Suprapubic skin (tissue), 4 donors: Measurements from ENCODE around the gene SLC4A8. TPM values are rescaled to one million over a fixed set of nuclear protein-coding genes. Genes with fewer than 3 reads are reported as not detected.

Experiments
- DNase-seq, 2 donors: peaks; one replicate each; pipeline ENCODE4 v3.0.0-alpha.2; 2019; ENCODE audit warnings: low spot score in 2 of 2
- H3K27ac ChIP-seq: fragments of 200-600 bp; sonication (generic); one replicate; pipeline ENCODE4 v1.5.1; 2019
- H3K27me3 ChIP-seq: fragments of 200-600 bp; sonication (generic); one replicate; pipeline ENCODE4 v1.5.1; 2019
- H3K36me3 ChIP-seq: fragments of 200-600 bp; sonication (generic); one replicate; pipeline ENCODE4 v1.5.1; 2019
- H3K4me1 ChIP-seq: fragments of 200-600 bp; sonication (generic); one replicate; pipeline ENCODE4 v1.5.1; 2019
- H3K4me3 ChIP-seq: fragments of 200-600 bp; sonication (generic); one replicate; pipeline ENCODE4 v1.5.1; 2019; ENCODE audit warnings: mild to moderate bottlenecking
- H3K9me3 ChIP-seq: fragments of 200-600 bp; sonication (generic); one replicate; pipeline ENCODE4 v1.5.1; 2019
- CTCF ChIP-seq, 2 donors: fragments of 200-600 bp in 1 of 2; fragments of 450-650 bp in 1 of 2; sonication (generic) in 1 of 2; IDR thresholded peaks; one replicate each; pipeline ENCODE4 v1.5.1; 2016 to 2019; ENCODE audit warnings: antibody characterized with exemption in 2 of 2, mild to moderate bottlenecking in 1 of 2, moderate library complexity in 1 of 2
- EP300 ChIP-seq: sonication (generic); formaldehyde crosslinking; IDR thresholded peaks from one replicate; pipeline ENCODE4 v1.6.1; 2017; ENCODE audit warnings: antibody characterized with exemption
- POLR2A ChIP-seq, 2 donors: fragments of 450-650 bp; IDR thresholded peaks; one replicate each; pipeline ENCODE4 v1.6.1; 2017; ENCODE audit warnings: antibody characterized with exemption in 2 of 2, mild to moderate bottlenecking in 2 of 2, moderate library complexity in 2 of 2
- POLR2AphosphoS5 ChIP-seq, 3 donors: sonication (generic); formaldehyde crosslinking; IDR thresholded peaks; one replicate each; pipeline ENCODE4 v1.6.1; 2017; ENCODE audit warnings: antibody characterized with exemption in 3 of 3
- WGBS: methylation state at CpG from one replicate; pipeline ENCODE4 v1.1.5; 2018; 5-methylcytosine and 5-hydroxymethylcytosine counted together
- total RNA-seq, 4 donors: library from RNA; depleted of rRNA; stranded (reverse); fragments of >200 nt; gene quantifications; one replicate each; pipeline ENCODE4 v1.1.0, GENCODE V29; 2016

The SLC4A8 gene
- total RNA-seq, 4 donors from 2014 or later, result 1.1 to 2.2 TPM; not detected in 2

GRCh38 chr12:51381226-51382079 is 43.2 kb upstream of the SLC4A8 start:
- 45% methylated on average over 5 of the region's 5 CpGs for WGBS
- Histone ChIP-seq H3K9me3 (no peaks in the 10 kb centered on the region), H3K27me3 (no peaks in the 10 kb centered on the region), H3K27ac (no peak overlapping the region), H3K4me1 (peaks cover 5% of the 10 kb centered on the region), H3K36me3 (peaks cover 3% of the 10 kb centered on the region), H3K4me3 (no peak overlapping the region)
- DNase-seq, result no peak
- no peak for TF ChIP-seq EP300
- TF ChIP-seq CTCF (IDR thresholded peaks at IDR 0.05), result no peak
- no peak for TF ChIP-seq POLR2AphosphoS5 (IDR thresholded peaks at IDR 0.05)
- TF ChIP-seq POLR2A (IDR thresholded peaks at IDR 0.05), result no peak

GRCh38 chr12:51382173-51382572 is 42.5 kb upstream of the SLC4A8 start:
- Histone ChIP-seq H3K9me3 (no peaks in the 10 kb centered on the region), H3K36me3 (peaks cover 3% of the 10 kb centered on the region), H3K4me3 (no peak overlapping the region), H3K4me1 (peaks cover 5% of the 10 kb centered on the region), H3K27me3 (no peaks in the 10 kb centered on the region), H3K27ac (no peak overlapping the region)
- no peak for DNase-seq
- TF ChIP-seq EP300, result no peak
- TF ChIP-seq POLR2AphosphoS5 (IDR thresholded peaks at IDR 0.05), result no peak
- TF ChIP-seq CTCF (IDR thresholded peaks at IDR 0.05), result no peak
- no peak for TF ChIP-seq POLR2A (IDR thresholded peaks at IDR 0.05)
- WGBS, result 86% methylated on average over 7 of the region's 7 CpGs

GRCh38 chr12:51383269-51383905 is 41.2 kb upstream of the SLC4A8 start:
- TF ChIP-seq CTCF (IDR thresholded peaks at IDR 0.05), result no peak
- TF ChIP-seq POLR2A (IDR thresholded peaks at IDR 0.05), result no peak
- no peak for TF ChIP-seq EP300
- no peak for TF ChIP-seq POLR2AphosphoS5 (IDR thresholded peaks at IDR 0.05)
- DNase-seq, result no peak
- Histone ChIP-seq H3K36me3 (peaks cover 3% of the 10 kb centered on the region), H3K4me3 (no peak overlapping the region), H3K27ac (no peak overlapping the region), H3K9me3 (no peaks in the 10 kb centered on the region), H3K4me1 (peaks cover 13% of the 10 kb centered on the region), H3K27me3 (no peaks in the 10 kb centered on the region)
- 74% methylated on average over 6 of the region's 6 CpGs for WGBS

- TF ChIP-seq POLR2A (IDR thresholded peaks at IDR 0.05) (no peak), EP300 (no peak), POLR2AphosphoS5 (IDR thresholded peaks at IDR 0.05) (no peak), CTCF (IDR thresholded peaks at IDR 0.05) (no peak)
- WGBS, result 80% methylated on average over 4 of the region's 4 CpGs
- Histone ChIP-seq H3K9me3 (no peaks in the 10 kb centered on the region), H3K27me3 (peaks cover 2% of the 10 kb centered on the region), H3K4me3 (no peak overlapping the region), H3K36me3 (no peaks in the 10 kb centered on the region), H3K4me1 (peaks cover 31% of the 10 kb centered on the region), H3K27ac (no peak overlapping the region)
- no peak for DNase-seq
These were observed 38.3 kb upstream of the SLC4A8 start for GRCh38 chr12:51386351-51386750.
